Upper lobe of left lung (tissue), 4 donors: ENCODE measurements around the gene PELI3.

Experiments used
- CTCF ChIP-seq, 6 experiments: fragments of 450-650 bp in 4 of 6; fragments of 200-600 bp in 2 of 6; sonication (generic) in 2 of 6; IDR thresholded peaks; one replicate each; pipeline ENCODE4 v1.5.1; 2016 to 2019; ENCODE audit warnings: antibody characterized with exemption in 6 of 6
- EP300 ChIP-seq, 4 donors: sonication (generic); formaldehyde crosslinking; IDR thresholded peaks; one replicate each; pipeline ENCODE4 v1.5.1; 2017; ENCODE audit warnings: antibody characterized with exemption in 4 of 4, control low read depth in 2 of 4
- POLR2A ChIP-seq, 4 donors: fragments of 450-650 bp; IDR thresholded peaks; one replicate each; pipeline ENCODE4 v1.5.1; 2016 to 2017; ENCODE audit warnings: antibody characterized with exemption in 4 of 4, mild to moderate bottlenecking in 2 of 4

GRCh38 chr11:66489636-66490035 lies 22.9 kb downstream of the PELI3 start:
- no peak for TF ChIP-seq CTCF (IDR thresholded peaks at IDR 0.05)
- no peak for TF ChIP-seq POLR2A (IDR thresholded peaks at IDR 0.05)
- TF ChIP-seq EP300 (IDR thresholded peaks at IDR 0.05): no peak
